Natural killer cell (primary cell): ENCODE data around the gene IL17RD. TPM values are rescaled to one million over a fixed set of nuclear protein-coding genes. Genes with fewer than 3 reads are reported as not detected.

Experiments
- ATAC-seq, 3 donors: fragments of 150-1000 bp in 2 of 3; fragments of 200-7000 bp in 1 of 3; cut with Tn5 transposase; 1 replicate in 1 of 3; 2 replicates in 2 of 3; pipeline ENCODE4 v1.10.0; 2021; ENCODE audit warnings: mild to moderate bottlenecking in 2 of 3, moderate library complexity in 2 of 3
- DNase-seq, 2 donors: peaks; one replicate each; pipeline versions ENCODE4 v3.0.0 to v3.0.0-alpha.2; 2013 to 2021; ENCODE audit warnings: mixed read lengths in 1 of 2
- H3K27ac ChIP-seq: one replicate; pipeline ENCODE4 v1.5.1; 2013; ENCODE audit warnings: mild to moderate bottlenecking, low read length
- H3K27me3 ChIP-seq: one replicate; pipeline ENCODE4 v1.6.1; 2013; ENCODE audit warnings: low read length; ENCODE audit not compliant: control insufficient read depth, insufficient read depth
- H3K36me3 ChIP-seq: one replicate; pipeline ENCODE4 v1.6.1; 2013; ENCODE audit warnings: low read length; ENCODE audit not compliant: control insufficient read depth, insufficient read depth
- H3K4me1 ChIP-seq: one replicate; pipeline ENCODE4 v1.6.1; 2013; ENCODE audit warnings: low read length; ENCODE audit not compliant: control insufficient read depth, insufficient read depth
- H3K4me3 ChIP-seq: one replicate; pipeline ENCODE4 v1.5.1; 2013; ENCODE audit warnings: low read length
- H3K9me3 ChIP-seq: one replicate; pipeline ENCODE4 v1.6.1; 2013; ENCODE audit warnings: low read length; ENCODE audit not compliant: control insufficient read depth, insufficient read depth
- H3K27ac Mint-ChIP-seq, 2 donors: one replicate each; pipeline ENCODE4 v1.8.0; 2022; ENCODE audit warnings: mild to moderate bottlenecking in 2 of 2, mixed read lengths in 2 of 2, moderate library complexity in 1 of 2
- H3K27me3 Mint-ChIP-seq, 2 donors: one replicate each; pipeline ENCODE4 v1.8.0; 2022; ENCODE audit warnings: low read depth in 2 of 2, mixed read lengths in 2 of 2
- H3K36me3 Mint-ChIP-seq: one replicate; pipeline ENCODE4 v1.8.0; 2022; ENCODE audit warnings: mixed read lengths
- H3K4me1 Mint-ChIP-seq, 2 donors: one replicate each; pipeline ENCODE4 v1.8.0; 2022; ENCODE audit warnings: mixed read lengths in 2 of 2
- H3K4me3 Mint-ChIP-seq: one replicate; pipeline ENCODE4 v1.8.0; 2022; ENCODE audit warnings: mild to moderate bottlenecking, moderate library complexity, mixed read lengths
- H3K9me3 Mint-ChIP-seq, 2 donors: one replicate each; pipeline ENCODE4 v1.8.0; 2022; ENCODE audit warnings: mixed read lengths in 2 of 2
- WGBS: methylation state at CpG from one replicate; pipeline ENCODE4 v1.1.7; 2013; ENCODE audit warnings: missing lambda C conversion rate; ENCODE audit not compliant: insufficient coverage; 5-methylcytosine and 5-hydroxymethylcytosine counted together
- intact Hi-C: fragments of 100-400 bp; cut with micrococcal nuclease; formaldehyde crosslinking; loops from one replicate; pipeline ENCODE4 v1.14.2; 2022
- total RNA-seq, 4 donors: library from RNA; stranded (reverse); fragments of 120-200 nt in 1 of 4; gene quantifications; one replicate each; pipeline versions ENCODE4 v1.2.3 to v1.2.4, GENCODE V29; 2013 to 2022
- TF ChIP-seq, protein P1 (sequence below): fragments of 200-600 bp; IDR thresholded peaks from one replicate; pipeline ENCODE4 v1.8.0; 2022; ENCODE audit warnings: antibody characterized with exemption

Gene IL17RD
- total RNA-seq, 3 donors from 2014 or later (not counting 1 experiment from before 2014, with no cell fraction given): 0.05 to 0.08 TPM; not detected in 1

GRCh38 chr3:57041674-57042073 lies 123.5 kb downstream of the IL17RD start:
- Mint-ChIP-seq H3K4me3 (no peak overlapping the region), H3K9me3 (no peaks in the 10 kb centered on the region), H3K27ac (no peak overlapping the region), H3K4me1 (no peaks in the 10 kb centered on the region), H3K27me3 (peaks cover 8 to 18% of the 10 kb centered on the region in 2 donors), H3K36me3 (no peaks in the 10 kb centered on the region)
- Histone ChIP-seq H3K9me3 (no peaks in the 10 kb centered on the region), H3K27ac (no peak overlapping the region), H3K4me1 (no peaks in the 10 kb centered on the region), H3K4me3 (no peak overlapping the region), H3K36me3 (no peaks in the 10 kb centered on the region), H3K27me3 (no peaks in the 10 kb centered on the region)
- DNase-seq: no peak
- intact Hi-C loops: no loop called here
- TF ChIP-seq, protein P1, sequence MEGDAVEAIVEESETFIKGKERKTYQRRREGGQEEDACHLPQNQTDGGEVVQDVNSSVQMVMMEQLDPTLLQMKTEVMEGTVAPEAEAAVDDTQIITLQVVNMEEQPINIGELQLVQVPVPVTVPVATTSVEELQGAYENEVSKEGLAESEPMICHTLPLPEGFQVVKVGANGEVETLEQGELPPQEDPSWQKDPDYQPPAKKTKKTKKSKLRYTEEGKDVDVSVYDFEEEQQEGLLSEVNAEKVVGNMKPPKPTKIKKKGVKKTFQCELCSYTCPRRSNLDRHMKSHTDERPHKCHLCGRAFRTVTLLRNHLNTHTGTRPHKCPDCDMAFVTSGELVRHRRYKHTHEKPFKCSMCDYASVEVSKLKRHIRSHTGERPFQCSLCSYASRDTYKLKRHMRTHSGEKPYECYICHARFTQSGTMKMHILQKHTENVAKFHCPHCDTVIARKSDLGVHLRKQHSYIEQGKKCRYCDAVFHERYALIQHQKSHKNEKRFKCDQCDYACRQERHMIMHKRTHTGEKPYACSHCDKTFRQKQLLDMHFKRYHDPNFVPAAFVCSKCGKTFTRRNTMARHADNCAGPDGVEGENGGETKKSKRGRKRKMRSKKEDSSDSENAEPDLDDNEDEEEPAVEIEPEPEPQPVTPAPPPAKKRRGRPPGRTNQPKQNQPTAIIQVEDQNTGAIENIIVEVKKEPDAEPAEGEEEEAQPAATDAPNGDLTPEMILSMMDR: no peak
- 75% methylated on average over 6 of the region's 6 CpGs for WGBS
- ATAC-seq: no peak

Other genes starting within 250 kb of the IL17RD start
- gene SPATA12, start 104.7 kb downstream of the IL17RD start, total RNA-seq: not detected
- under 1 TPM in 2 of 3 donors, not detected in 1; 0.49 to 0.55 TPM for gene HESX1, start 34.6 kb upstream of the IL17RD start, total RNA-seq
- 10 to 100 TPM; 29.6 to 40.8 (median 38.2) TPM for gene APPL1, start 62.4 kb upstream of the IL17RD start, total RNA-seq
- not detected for gene ASB14, start 127.3 kb upstream of the IL17RD start, total RNA-seq